NB4 (cell line): ENCODE measurements around the gene LRRC74A.

ENCODE experiments used
- CTCF ChIP-seq: IDR thresholded peaks from one replicate; pipeline ENCODE4 v1.5.1; 2012; ENCODE audit warnings: low read depth, low read length
- MYC ChIP-seq: IDR thresholded peaks from 2 replicates; pipeline ENCODE4 v1.6.1; 2011; ENCODE audit warnings: low read depth, low read length

GRCh38 chr14:76900682-76901081, 74.5 kb downstream of the LRRC74A start:
- no peak for TF ChIP-seq MYC
- TF ChIP-seq CTCF = no peak
